ENCODE results near the gene NPB.

DNA sequence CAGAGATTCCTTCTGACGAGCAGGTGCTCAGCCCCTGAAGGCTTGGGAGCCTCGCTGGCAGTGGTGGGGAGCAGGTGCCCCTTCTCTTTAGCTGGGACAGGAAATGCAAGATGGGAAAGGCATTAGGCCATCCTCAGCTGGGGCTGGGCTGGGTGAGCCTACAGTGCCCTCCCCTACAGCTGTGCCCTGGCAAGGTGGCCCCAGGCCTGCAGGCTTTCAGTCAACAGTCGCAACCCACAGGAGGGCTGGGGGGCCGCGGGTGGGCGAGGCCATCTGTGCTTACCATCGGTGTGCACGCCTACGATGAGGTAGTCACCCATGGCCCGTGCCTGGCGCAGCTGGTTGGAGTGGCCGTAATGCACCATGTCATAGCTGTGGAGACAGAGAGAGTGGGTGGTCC, 7.2 kb downstream of the NPB start:
- TF ChIP-seq, protein P1, sequence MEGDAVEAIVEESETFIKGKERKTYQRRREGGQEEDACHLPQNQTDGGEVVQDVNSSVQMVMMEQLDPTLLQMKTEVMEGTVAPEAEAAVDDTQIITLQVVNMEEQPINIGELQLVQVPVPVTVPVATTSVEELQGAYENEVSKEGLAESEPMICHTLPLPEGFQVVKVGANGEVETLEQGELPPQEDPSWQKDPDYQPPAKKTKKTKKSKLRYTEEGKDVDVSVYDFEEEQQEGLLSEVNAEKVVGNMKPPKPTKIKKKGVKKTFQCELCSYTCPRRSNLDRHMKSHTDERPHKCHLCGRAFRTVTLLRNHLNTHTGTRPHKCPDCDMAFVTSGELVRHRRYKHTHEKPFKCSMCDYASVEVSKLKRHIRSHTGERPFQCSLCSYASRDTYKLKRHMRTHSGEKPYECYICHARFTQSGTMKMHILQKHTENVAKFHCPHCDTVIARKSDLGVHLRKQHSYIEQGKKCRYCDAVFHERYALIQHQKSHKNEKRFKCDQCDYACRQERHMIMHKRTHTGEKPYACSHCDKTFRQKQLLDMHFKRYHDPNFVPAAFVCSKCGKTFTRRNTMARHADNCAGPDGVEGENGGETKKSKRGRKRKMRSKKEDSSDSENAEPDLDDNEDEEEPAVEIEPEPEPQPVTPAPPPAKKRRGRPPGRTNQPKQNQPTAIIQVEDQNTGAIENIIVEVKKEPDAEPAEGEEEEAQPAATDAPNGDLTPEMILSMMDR (IDR thresholded peaks at IDR 0.05) = no peak
- TF ChIP-seq POLR2A (IDR thresholded peaks at IDR 0.05) = no peak
